Measurements from ENCODE around the gene CLIP3.

CLIP3 gene

GRCh38 chr19:35975608-35976214 lies 57.0 kb downstream of the CLIP3 start:
- DNase-seq, result no peak

DNA sequence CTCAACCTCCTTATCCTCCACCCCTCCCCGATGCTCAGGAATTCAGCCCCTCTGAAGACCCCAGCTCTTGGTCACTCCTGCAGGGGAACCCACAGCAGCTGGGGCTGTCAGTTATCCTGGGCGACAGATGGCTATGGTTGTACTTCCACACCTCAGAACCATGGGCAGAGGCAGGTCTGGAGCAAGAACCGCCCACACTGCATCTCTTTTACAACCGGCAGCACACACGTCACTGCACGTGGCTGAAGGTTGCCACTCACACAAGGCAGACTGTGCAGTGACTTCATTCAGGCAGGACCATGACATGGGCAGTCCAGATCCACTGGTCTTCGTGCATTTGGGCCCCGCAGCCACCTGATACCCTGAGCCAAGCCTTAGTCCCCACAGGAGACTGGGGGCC lies 59.2 kb downstream of the CLIP3 start:
- DNase-seq, result no peak

- no peak for DNase-seq
Observed at GRCh38 chr19:35966771-35967170, 65.9 kb downstream of the CLIP3 start.
